ENCODE data around the gene CITED4.

Gene CITED4

DNA sequence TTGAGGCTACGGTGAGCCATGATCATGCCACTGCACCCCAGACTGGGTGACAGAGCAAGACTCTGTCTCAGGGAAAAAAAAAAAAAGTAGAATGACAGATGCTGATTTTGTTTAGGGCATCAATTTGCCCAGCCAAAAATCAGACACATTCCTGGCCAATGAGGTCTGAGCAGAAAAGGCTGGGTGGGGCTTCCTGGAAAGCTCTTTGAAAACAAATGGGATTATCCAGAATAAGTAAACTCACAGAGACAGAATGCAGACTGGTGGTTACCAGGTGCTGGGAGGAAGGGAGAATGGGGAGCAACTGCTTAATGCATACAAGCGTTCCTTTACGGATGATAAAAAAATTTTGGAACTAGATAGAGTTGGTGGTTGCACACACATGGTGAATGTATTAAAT is 10.1 kb upstream of the CITED4 start:
- no peaks in the 10 kb centered on the region; the same call in 1 of the 2 replicates for H3K36me3 ChIP-seq (ENCODE audit: insufficient read depth, low read length)
- no peak overlapping the region for H3K9ac ChIP-seq (ENCODE audit: low read length)
- H3K4me1 ChIP-seq (ENCODE audit: insufficient read depth, low read length, severe bottlenecking): no peaks in the 10 kb centered on the region
- H3F3A ChIP-seq (ENCODE audit: insufficient read depth, low read length): no peaks in the 10 kb centered on the region
- H3K4me2 ChIP-seq (ENCODE audit: low read length): no peak overlapping the region
- no peak overlapping the region for H3K4me3 ChIP-seq (ENCODE audit: low read depth, low read length, poor library complexity, severe bottlenecking)
- H3K9me2 ChIP-seq (ENCODE audit: low read depth, low read length): no peaks in the 10 kb centered on the region
- H3K27ac ChIP-seq (ENCODE audit: low read depth, low read length, poor library complexity, severe bottlenecking): no peak overlapping the region
- H3K79me2 ChIP-seq (ENCODE audit: insufficient read depth, low read length): no peaks in the 10 kb centered on the region
- no peak overlapping the region for H2AFZ ChIP-seq (ENCODE audit: low read length)
- peaks cover 7% of the 10 kb centered on the region; the same call in 1 of the 2 replicates for H3K9me3 ChIP-seq (ENCODE audit: low read length)
- peaks cover 4% of the 10 kb centered on the region; the same call in 1 of the 2 replicates for H3K27me3 ChIP-seq (ENCODE audit: insufficient read depth, low read length)
- H4K20me1 ChIP-seq (ENCODE audit: insufficient read depth, low read length): no peaks in the 10 kb centered on the region
- TF ChIP-seq, protein P1, sequence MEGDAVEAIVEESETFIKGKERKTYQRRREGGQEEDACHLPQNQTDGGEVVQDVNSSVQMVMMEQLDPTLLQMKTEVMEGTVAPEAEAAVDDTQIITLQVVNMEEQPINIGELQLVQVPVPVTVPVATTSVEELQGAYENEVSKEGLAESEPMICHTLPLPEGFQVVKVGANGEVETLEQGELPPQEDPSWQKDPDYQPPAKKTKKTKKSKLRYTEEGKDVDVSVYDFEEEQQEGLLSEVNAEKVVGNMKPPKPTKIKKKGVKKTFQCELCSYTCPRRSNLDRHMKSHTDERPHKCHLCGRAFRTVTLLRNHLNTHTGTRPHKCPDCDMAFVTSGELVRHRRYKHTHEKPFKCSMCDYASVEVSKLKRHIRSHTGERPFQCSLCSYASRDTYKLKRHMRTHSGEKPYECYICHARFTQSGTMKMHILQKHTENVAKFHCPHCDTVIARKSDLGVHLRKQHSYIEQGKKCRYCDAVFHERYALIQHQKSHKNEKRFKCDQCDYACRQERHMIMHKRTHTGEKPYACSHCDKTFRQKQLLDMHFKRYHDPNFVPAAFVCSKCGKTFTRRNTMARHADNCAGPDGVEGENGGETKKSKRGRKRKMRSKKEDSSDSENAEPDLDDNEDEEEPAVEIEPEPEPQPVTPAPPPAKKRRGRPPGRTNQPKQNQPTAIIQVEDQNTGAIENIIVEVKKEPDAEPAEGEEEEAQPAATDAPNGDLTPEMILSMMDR (IDR thresholded peaks at IDR 0.05; ENCODE audit: low read length): no peak
- TF ChIP-seq EZH2 (IDR thresholded peaks at IDR 0.05; ENCODE audit: borderline replicate concordance, low read length): no peak

DNA sequence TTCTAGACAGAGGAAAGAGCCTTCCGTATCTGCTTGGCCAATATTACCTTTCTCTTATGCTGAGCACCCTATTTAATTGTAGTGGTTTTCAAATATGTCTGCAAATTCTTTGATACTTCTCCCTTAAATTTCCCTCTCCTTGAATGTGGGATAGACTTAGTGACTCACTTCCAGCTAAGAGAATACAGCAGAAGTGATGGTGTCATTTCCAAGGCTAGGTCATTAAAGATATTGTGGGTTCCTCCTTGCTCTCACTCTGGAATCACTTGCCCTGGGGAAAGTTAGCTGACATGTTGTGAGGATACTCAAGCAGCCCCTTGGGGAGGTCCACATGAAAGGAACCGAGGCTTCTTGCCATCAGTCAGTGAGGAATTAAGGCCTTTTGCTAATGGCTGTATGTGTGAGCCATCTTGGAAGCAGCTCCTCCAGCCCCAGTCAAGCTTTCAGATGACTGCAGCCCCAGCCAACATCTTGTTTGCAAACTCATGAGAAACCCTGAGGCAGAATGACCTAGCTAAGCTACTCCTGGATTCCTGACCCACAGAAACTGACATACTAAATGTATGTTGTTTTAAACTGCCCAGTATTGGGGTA is 8.1 kb upstream of the CITED4 start:
- Histone ChIP-seq H4K20me1 (ENCODE audit: insufficient read depth, low read length) (no peaks in the 10 kb centered on the region), H3K9me2 (ENCODE audit: low read depth, low read length) (no peaks in the 10 kb centered on the region), H3K9me3 (ENCODE audit: low read length) (no peaks in the 10 kb centered on the region), H3K79me2 (ENCODE audit: insufficient read depth, low read length) (no peaks in the 10 kb centered on the region), H3K4me3 (ENCODE audit: low read depth, low read length, poor library complexity, severe bottlenecking) (no peak overlapping the region), H3K27me3 (ENCODE audit: insufficient read depth, low read length) (no peaks in the 10 kb centered on the region), H3K4me1 (ENCODE audit: insufficient read depth, low read length, severe bottlenecking) (no peaks in the 10 kb centered on the region), H3K27ac (ENCODE audit: low read depth, low read length, poor library complexity, severe bottlenecking) (no peak overlapping the region), H3K9ac (ENCODE audit: low read length) (no peak overlapping the region), H3F3A (ENCODE audit: insufficient read depth, low read length) (no peaks in the 10 kb centered on the region), H2AFZ (ENCODE audit: low read length) (no peak overlapping the region), H3K36me3 (ENCODE audit: insufficient read depth, low read length) (no peaks in the 10 kb centered on the region), H3K4me2 (ENCODE audit: low read length) (no peak overlapping the region)
- no peak for TF ChIP-seq EZH2 (IDR thresholded peaks at IDR 0.05; ENCODE audit: borderline replicate concordance, low read length)
- TF ChIP-seq, protein P1 (IDR thresholded peaks at IDR 0.05; ENCODE audit: low read length): no peak

DNA sequence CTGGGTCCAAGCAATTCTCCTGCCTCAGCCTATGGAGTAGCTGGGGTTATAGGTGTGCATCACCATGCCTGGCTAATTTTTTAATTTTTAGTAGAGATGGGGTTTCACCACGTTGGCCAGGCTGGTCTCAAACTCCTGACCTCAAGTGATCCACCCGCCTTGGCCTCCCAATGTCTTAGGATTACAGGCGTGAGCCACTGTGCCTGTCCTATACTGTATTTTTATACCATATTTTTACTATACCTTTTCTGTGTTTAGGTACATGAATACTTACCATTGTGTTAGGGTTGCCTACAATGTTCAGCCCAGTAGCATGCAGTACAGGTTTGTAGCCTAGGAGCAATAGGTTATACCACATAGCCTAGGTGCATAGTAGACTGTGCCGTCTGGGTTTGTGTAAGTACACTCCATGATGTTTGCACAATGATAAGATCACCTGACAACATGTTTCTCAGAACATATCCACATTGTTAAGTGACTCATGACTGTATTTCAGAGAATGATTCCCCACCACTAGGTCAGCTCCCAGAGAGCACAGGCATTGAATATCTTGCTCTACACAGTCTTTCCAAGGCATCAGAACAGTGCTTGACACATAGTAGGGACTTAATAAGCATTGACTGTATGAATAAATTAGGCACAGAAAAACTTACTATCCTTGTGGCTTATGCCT is 6.0 kb upstream of the CITED4 start:
- Histone ChIP-seq H3K4me3 (ENCODE audit: low read depth, low read length, poor library complexity, severe bottlenecking) (no peak overlapping the region), H3K9me2 (ENCODE audit: low read depth, low read length) (no peaks in the 10 kb centered on the region), H2AFZ (ENCODE audit: low read length) (no peak overlapping the region), H3K4me2 (ENCODE audit: low read length) (no peak overlapping the region), H3K9ac (ENCODE audit: low read length) (no peak overlapping the region), H3F3A (ENCODE audit: insufficient read depth, low read length) (no peaks in the 10 kb centered on the region), H4K20me1 (ENCODE audit: insufficient read depth, low read length) (no peaks in the 10 kb centered on the region), H3K27ac (ENCODE audit: low read depth, low read length, poor library complexity, severe bottlenecking) (no peak overlapping the region), H3K9me3 (ENCODE audit: low read length) (no peaks in the 10 kb centered on the region), H3K36me3 (ENCODE audit: insufficient read depth, low read length) (no peaks in the 10 kb centered on the region), H3K27me3 (ENCODE audit: insufficient read depth, low read length) (no peaks in the 10 kb centered on the region), H3K79me2 (ENCODE audit: insufficient read depth, low read length) (no peaks in the 10 kb centered on the region), H3K4me1 (ENCODE audit: insufficient read depth, low read length, severe bottlenecking) (no peaks in the 10 kb centered on the region)
- no peak for TF ChIP-seq EZH2 (IDR thresholded peaks at IDR 0.05; ENCODE audit: borderline replicate concordance, low read length)
- TF ChIP-seq, protein P1 (IDR thresholded peaks at IDR 0.05; ENCODE audit: low read length): no peak
